ENCODE measurements around the gene LMNTD2.
"Not testable (repeated sequence)": the region's sequence is repeated elsewhere in the genome, so short reads cannot be mapped to it uniquely, and the experiment has no call there.

Gene LMNTD2

DNA sequence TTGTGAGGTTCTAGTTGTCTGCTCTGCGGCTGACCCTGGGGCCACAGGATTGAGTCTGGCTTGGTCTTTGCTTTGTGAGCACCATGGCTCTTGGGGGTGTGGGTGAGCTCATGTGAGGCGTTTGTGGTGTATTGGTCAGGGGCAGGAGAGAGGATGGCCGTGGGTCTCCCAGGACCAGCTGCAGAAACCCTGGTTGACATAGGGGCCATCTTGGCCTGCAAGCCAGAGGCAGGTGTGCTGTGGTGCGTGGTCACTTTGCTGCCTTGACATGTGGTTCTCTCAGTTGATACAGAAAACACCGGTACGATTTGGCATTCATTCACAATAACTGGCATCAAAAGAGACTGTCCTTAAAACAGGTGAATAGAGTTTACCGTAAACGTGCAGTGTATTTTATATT is 27.0 kb upstream of the LMNTD2 start:
- DNase-seq: no peak

DNA sequence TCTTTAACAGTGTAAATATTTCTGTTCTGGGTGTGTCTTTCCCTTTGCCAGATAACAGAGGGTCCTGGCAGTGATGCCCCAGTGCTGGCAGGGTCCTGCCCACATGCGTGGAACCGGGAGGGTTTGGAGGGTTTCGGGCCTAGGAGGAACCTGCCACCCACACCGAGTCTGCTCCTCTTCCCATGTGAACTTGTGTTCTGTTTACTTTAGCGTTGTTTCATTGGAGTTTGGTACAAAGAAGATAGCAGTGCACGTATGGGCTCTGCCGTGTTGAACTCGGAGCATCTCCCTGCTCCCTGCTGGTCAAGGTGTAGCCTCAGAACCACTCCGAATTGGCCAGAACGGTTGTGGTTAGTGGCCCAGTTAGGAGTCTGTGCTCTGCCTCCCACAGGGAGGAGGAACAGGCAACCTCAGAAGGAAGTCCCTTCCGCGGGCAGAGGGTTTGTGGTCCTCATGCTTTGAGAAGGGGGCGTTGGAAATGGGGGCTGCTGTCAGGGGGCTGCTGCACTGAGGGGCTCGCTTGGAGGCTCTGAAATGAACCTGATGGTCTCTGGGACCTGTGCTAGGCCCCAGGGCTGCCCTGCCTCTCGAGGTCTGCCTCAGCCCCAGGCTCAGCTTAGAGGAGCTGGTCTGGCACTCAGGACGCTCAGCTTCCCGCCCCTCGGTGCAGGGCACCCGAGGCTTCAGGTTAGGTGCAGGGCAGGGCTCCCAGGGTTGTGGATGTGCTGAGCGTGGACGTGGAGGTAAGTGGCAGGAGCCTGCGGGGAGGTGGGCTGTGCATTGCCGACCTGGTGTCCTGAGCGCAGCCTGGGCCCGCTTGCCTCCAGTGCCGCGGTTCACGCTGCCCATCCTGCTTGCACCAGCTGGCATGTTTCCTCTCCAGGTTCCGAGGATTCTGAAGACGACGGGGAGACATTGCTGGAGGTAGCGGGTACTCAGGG is 26.1 kb upstream of the LMNTD2 start:
- no peak for DNase-seq

DNA sequence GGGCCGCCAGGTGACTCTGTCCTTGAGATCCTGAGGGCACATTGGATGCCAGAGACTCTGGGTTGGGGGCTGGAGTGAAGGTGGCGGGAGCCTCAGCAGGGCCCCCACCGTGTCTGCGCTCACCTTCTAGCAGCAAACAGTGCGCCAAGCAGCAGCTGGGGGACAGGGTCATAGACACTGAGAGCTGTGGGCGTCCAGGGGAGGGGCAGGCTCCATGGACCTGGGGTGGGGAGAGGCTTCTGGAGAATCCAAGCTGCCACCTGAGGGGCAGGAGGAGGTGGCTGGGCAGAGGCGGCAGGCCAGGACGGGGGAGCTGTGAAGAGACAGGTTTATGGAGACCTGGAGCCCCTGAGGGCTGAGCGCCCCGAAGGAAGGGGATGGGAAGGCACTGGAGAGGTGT is 23.7 kb upstream of the LMNTD2 start:
- DNase-seq: no peak

DNA sequence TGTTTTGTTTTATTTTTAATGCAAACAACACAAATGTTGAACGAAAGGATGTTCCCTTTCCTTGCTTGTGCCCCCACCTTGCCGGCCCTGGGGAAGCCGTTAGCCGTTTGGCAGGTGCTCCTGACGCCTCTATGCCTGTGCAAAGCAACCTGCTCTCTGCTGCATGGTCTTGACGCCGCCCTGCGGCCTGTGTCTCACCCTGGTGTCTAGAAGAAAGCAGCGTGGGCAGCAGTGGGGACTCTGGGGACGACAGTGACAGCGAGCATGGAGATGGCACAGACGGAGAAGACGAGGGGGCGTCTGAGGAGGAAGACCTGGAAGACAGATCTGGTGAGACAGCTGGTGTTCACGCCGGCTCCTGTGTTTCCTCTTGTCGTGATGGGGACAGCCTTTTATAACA is 21.2 kb upstream of the LMNTD2 start:
- DNase-seq: no peak

DNA sequence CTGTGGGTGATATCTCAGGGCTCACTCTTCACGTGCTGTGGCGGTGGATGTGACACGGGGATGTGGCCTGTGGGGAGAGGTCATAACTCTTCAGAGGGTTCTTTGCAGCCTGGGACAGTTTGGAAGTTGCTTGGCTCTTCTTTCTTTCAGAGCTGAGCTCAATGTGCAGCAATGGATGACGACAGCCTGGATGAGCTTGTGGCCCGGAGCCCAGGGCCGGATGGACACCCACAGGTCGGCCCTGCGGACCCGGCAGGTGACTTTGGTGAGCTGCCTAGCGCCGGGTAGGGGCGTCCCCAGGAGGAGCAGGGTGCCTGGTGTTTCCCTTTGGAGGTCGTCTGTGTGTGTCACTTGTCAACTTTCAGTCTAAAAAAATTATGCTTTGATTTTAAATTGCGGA is 20.8 kb upstream of the LMNTD2 start:
- DNase-seq: no peak

DNA sequence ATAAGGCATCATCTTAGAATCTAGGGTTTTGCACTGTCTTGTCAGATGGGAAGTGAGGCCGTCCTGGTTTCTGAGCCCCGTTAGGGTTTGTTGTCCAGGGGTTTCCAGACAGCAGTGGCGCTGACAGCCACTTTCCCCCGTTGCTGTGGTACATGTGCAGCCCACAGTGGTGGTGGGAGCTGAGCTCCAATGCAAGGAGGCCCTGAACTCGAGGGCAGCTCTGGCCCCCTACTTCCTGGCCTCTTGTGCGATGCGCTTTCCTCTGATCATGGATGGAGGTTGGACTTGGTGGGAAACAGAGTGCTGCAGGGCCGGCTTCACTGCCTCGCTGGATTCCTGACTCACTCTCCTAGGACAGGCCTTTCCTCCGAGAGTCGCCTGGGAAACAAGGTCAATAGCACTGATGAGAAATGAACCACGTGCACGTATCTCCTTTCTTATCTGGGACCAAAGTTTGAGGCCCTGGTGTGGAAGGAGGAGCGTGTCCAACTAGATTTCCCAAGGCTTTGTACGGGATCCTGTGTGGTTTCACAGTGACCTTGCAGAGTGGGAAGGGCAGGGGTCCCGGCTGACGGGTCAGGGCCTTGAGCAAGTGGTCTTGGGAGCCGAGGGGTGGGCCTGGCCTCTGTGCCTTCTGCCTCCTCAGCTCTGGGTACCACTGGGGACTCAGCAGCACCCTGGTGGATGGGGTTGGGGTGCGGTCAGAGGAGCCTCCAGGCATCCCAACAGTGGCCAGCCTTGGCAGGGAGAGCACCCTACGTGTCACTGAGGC is 19.5 kb upstream of the LMNTD2 start:
- no peak for DNase-seq

DNA sequence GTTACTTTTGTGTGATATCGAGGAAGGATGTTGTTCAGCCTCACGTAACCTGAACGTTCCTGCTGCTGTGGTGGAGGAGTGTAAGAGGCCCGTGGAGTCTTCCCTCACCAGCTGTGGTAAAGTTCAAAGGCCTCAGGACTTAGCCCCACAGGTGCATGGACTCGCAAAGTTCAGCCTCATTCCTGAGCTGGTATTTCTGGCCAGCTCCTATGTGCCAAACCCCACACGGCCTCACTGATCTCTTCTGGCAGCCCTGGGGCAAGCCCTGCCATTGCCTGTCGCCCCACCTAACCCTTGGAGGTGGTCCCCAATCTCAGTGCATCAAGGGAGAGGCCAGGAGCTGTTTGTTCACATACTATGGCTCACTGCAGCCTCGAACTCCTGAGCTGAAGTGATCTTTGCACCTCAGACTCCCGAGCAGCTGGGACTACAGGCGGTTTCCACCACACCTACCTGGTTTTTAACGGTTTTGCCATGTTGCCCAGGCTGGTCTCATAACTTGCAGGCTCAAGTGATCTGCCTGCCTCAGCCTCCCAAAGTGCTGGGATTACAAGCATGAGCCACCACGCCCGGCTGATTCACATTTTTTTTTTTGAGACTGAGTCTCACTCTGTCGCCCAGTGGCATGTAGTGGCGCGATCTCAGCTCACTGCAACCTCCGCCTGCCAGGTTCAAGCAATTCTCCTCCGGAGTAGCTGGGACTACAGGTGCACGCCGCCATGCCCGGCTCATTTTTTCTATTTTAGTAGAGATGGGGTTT is 17.9 kb upstream of the LMNTD2 start:
- no peak for DNase-seq

DNA sequence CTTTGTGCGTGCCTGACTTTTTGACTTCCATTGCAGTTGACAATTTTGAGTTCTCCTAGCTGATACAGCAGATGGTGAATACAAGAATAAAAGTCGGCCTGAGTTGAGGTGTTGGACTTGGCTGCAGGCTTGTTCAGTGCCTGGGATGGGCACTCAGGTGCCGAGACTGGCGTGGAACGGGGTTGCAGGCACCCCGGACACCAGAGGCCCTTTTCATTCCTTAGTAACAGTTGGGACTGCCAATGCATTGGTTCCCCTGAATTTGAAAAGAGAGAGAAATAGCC is 17.0 kb upstream of the LMNTD2 start:
- no peak for DNase-seq

DNA sequence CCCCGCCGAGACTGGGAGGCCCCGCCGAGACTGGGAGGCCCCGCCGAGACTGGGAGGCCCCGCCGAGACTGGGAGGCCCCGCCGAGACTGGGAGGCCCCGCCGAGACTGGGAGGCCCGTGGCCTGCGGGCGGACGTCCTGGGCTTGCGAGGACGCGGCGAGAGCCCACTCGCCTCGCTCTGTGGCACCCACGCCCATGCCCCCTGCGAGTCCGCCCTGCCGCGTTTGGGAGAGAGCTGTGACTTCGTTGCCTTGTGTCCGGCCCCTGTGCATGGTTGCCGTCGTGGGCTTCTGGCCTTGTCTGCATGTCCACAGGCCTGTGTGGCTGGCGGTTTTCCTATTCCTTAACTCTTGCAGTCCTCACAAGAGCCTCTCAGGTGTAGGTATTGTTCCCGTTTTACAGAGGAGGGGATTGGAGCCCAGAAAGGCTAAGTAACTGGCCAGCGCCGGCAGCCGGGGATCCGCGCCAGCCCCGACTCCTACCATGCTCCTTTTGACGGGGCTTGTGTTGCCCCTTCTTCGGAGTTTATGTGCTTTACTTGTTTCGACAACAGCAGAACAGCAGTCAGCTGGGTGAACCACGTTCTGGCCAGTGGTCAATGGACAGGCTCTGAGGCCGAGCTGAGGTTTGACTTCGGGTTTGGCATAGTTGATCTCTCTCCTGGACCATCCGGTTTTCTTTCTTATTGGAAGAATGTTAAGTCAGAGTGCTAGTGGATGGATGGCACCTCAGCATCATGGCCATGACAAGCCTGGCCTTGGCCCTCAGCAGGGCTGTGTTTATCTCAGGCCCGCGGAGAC is 16.5 kb upstream of the LMNTD2 start:
- DNase-seq: no peak

DNA sequence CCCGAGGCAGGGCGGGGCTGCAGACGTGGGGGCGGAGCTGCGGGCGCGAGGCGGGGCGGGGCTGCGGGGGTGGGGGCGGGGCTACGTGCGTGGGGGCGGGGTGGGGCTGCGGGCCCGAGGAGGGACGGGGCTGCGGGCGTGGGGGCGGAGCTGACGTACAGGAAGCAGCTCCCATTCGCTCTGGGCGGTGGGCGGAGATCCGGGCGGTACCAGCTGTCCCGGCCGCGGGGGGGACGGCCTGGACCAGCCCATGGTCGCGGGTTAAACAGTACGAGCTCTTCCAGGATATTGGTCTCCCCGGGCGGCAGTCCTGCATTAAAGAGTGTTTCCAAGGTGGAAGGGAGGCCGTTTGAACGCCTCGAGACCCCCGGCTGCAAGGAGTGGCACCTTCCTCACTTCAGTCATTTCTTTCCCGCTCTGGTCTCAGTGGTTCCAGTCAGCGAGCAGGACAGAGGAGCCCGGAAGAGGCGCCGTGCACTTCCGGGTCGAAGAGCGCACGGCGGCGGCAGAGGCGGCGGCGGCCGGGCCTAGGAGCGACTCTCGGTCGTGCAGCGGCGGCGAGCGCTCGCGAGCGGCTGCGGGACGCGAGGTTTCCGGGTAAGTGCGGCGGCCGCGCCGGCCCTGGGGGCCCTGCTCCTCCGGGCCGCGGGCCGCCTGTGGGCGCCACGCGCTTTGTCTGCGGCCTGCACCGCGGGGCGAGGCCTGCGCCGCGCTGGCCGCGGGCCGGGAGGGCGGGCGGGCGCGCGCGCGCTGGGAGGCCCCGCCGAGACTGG is 15.6 kb upstream of the LMNTD2 start, which contains the start of gene PHRF1:
Gene PHRF1, plus strand, starts transcription at position 475 of the 773 bp plus-strand sequence. CDS start 5,043 bp downstream, outside the sequence.
- peak; percentile 61 to 65 for DNase-seq

DNA sequence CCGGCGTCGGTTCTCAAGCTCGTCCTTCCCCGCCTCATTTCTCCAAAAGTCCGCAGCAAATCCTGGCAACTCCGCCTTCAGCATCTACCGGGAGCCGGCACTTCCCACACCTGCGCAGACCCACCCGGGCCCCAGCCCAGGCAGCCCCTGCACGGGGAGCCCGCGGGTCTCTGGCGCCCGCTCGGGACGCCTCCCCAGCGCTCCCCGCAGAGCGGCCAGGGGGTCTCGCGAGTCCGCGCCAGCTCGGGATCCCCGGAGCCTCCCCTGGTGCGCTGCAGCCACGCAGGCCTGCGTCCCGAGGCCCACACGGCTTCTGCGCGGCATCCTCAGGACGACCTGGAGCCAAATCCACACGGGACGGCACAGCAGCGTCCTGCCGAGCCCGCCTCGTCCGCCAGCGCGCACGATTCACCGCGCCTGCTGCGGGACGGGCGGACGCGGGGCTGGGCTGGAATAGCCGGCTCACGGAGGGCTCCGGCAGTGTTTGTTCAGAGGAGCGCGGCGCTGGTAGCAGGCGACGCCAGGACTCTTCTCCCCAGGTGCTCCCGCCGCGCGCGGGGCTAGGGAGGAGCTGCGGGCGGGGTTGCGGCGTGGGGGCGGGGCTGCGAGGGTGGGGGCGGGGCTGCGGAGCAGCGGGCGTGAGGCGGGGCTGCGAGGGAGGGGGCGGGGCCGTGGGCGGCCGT is 14.9 kb upstream of the LMNTD2 start:
- peak; percentile 42 to 43 for DNase-seq

DNA sequence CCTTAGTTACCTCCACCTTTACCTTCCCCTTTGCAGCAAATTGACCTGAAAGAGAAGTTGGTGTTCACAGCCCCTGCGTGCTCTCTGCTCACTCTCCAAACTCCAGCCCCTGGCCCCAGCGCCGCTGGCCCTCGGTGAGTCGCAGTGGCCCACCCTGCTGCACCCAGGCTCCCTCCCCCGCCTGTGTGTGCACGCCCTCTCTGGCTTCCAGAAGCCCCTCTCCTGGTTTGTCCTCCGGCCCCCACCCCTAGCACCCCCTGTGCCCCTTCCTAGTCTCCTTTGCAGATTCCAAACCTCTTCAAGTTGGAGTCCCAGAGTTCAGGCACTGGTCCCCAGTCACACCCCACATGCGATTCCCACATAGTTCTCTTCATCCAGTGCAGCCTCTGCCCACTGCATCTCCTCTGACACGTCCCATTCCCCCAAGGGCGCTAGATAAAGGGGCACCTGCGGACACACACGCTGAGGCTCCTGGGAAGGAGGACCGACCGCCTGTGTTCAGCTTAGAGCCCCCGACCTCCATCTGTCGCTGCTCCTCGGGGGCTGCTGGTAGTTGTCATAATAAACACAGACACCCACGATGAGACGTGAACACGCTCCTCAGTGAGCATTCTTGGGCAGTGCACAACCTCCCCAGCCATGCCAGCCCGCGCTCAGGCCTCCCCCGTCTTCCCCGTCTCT is 14.2 kb upstream of the LMNTD2 start:
- DNase-seq: no peak

DNA sequence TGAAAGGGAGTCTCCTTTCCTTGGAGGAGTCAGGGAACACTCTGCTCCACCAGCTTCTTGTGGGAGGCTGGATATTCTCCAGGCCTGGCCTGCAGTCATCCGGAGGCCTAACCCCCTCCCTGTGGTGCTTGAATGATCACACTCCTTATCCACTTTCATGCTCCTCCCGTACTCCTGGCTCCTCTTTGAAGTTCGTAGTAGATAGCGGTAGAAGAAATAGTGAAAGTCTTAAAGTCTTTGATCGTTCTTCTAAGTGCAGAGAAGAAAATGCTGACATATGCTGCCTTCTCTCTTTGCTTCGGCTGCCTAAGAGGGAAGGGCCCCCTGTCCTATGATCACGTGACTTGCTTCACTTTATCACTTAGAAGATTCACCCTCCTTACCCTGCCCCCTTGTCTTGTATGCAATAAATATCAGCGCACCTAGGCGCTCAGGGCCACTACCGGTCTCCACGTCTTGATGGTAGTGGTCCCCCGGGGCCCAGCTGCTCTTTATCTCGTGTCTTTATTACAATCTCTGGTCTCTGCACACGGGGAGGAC is 13.6 kb upstream of the LMNTD2 start:
- DNase-seq: not testable (repeated sequence)

DNA sequence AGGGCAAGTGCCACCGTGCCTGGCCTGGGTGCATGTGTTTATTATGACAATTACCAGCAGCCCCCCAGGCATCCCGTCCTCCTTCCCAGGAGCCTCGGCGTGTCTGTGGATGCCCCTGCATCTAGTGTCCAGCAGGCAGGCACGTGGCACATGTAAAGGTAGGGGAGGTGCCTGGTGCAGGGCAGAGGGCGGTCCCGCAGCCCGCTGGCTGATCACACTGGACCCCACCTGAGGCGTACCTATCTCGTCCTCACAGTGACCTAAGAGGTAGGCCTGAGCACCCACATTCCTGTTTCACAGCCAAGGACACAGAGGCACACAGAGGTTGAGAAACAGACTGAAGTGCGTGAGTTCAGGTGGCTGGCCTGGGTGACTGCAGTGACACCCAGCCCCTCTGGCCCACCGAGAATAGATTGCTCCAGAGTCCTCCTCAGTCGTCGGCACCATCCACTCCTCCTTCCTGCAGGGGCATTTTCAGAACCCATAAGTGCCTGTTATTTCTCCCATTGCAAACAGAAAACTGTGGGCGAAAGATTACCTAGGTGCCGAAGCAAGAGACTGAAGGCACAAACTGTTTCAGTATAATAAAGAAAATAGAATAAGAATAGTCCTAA is 12.7 kb upstream of the LMNTD2 start:
- DNase-seq: no peak

DNA sequence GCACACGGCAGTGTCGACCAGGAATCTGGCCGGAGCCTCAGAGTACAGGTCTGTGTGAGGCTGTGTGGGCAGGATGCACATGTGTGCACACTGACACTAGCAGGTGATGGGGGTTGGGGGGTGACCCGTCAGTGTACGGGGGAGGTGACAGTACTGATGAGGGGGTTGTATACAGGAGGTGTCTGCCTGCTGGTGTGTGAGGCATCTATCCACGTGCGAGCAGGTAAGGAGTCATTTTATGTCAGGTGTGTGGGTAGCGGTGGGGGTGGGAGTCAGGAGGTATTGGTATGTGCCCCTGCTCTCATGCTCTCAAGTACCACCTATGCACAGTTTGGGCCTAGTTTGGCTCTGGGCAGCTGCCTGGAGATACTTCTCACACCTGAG is 11.3 kb upstream of the LMNTD2 start:
- no peak for DNase-seq

DNA sequence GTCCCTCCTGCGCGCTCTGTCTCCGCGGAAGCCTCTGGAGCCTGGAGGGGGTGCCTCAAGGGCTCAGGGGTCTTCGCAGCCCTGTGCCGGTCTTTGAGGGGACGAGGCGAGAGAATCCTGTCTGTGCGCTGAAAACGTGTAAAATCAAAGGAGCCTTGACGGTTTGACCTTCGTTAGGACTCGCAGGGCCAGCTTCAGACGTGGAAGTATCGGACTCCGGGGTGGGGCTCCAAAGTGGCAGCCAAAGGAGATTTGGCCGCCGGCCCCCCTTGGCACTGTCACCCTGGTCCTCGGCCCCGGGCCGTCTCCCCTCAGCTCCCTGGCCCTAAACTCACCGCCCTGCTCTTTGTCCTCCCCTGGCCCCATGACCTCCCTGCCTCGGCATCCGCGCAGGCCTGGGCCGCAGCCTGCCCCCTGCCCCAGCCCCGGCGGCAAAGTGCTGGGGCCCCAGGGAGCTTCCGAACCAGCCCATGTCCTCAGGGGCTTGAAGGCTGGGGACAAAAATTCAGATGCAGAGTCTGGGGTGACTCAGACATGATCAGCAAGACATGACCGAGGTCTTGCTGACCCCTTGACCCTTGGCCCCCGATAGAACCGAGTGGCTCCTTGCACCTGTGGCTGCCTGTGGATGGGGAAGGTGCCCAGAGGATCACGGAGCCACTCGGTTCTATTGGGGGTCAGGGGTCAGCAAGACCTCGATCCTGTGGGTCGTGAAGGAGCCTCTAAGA is 8.8 kb upstream of the LMNTD2 start:
- no peak for DNase-seq

DNA sequence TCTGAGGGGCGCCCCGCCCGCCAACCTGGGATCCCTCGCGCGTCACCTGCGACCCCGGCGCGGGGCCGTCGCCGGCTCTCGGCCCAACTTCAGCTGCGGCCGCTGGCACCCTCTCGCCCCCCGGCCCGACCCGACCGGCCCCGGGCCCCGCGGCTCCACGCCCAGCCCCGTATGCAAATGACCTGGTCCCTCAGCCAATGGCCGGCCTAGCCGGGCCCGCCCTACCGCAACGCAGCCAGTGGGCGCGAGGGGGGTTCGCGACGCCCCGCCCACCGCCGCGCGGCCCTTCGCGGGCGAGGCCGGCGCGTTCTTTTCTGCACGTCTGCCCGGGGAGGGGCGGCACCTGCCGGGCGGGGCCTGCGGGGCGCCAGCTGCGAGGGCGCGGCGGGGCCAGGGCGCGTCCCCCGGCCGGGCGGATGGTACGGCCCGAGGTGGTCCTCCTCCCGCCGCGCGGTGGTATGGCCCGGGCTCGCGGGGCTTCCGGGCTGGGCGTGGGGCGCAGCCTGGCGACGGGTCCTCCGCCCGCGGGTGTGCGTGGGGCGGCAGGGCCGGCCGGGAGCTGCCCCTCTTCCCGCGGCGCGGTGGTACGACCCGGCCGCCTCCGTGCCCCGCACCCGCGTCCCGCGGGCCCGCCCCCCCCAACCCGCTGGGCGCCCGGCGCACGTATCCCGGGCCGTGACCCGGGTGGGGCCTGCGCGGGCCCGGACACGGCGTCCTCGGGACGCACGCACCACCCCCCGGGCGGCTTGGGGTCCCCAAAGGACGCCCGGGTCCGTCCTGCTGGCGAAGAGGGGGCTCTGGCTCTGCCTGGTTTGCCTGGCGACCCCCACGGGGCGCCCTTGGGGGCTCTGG is 8.0 kb upstream of the LMNTD2 start:
- DNase-seq: peak; percentile 67 to 81
